Body of pancreas (tissue), 4 donors: ENCODE measurements around the gene DPEP2NB.

Experiments used
- POLR2A ChIP-seq, 3 donors: fragments of 450-650 bp; IDR thresholded peaks; one replicate each; pipeline ENCODE4 v1.6.1; 2016; ENCODE audit warnings: antibody characterized with exemption in 3 of 3, mild to moderate bottlenecking in 2 of 3
- TF ChIP-seq, protein P1 (sequence below), 7 experiments: fragments of 450-650 bp in 4 of 7; fragments of 200-600 bp in 3 of 7; sonication (generic) in 3 of 7; IDR thresholded peaks; one replicate each; pipeline ENCODE4 v1.5.1; 2016 to 2019; ENCODE audit warnings: antibody characterized with exemption in 7 of 7

DNA sequence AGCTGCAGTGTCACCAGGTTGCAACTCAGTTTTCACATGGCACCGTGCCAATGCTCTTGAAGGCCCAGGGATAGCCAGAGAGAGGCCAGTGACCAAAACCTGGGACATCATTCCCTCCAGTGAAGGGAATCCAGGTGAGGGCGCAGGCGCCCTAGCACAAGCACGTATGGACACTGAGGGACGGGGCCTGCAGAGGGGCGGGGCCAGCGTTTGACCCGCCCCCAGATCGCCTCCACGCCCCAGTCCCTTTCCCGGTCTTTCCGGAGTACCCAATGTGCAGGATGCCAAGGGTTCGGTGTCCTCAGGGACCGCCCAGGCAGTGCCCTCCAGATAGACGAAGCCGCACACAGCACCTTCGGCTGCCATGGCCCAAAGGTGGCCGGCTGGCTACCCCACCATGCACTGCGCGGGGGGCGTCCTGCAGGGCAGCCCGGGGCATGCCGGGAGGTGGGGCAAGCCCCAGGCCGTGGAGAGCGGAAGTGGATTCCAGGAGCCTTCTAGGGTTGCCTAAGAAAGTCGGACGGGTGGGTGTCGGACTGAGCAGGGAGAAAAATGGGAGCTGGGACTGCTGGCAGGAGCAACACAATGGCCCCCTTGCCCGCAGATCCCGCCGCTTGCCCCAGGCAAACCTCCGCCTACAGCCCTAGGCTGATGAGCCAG lies 51.9 kb downstream of the DPEP2NB start:
- no peak for TF ChIP-seq POLR2A (IDR thresholded peaks at IDR 0.05)
- TF ChIP-seq, protein P1, sequence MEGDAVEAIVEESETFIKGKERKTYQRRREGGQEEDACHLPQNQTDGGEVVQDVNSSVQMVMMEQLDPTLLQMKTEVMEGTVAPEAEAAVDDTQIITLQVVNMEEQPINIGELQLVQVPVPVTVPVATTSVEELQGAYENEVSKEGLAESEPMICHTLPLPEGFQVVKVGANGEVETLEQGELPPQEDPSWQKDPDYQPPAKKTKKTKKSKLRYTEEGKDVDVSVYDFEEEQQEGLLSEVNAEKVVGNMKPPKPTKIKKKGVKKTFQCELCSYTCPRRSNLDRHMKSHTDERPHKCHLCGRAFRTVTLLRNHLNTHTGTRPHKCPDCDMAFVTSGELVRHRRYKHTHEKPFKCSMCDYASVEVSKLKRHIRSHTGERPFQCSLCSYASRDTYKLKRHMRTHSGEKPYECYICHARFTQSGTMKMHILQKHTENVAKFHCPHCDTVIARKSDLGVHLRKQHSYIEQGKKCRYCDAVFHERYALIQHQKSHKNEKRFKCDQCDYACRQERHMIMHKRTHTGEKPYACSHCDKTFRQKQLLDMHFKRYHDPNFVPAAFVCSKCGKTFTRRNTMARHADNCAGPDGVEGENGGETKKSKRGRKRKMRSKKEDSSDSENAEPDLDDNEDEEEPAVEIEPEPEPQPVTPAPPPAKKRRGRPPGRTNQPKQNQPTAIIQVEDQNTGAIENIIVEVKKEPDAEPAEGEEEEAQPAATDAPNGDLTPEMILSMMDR (IDR thresholded peaks at IDR 0.05): no peak
